Activated naive CD8-positive, alpha-beta T cell treated with anti-CD3 and anti-CD28 coated beads, Interleukin-2, amount 50 U/mL, for 16 hours (primary cell): Measurements from ENCODE around the gene GRM4.

Experiments used
- DNase-seq: peaks from one replicate; pipeline ENCODE4 v3.0.0-alpha.2; 2020; ENCODE audit warnings: low read depth, low spot score

The GRM4 gene

DNA sequence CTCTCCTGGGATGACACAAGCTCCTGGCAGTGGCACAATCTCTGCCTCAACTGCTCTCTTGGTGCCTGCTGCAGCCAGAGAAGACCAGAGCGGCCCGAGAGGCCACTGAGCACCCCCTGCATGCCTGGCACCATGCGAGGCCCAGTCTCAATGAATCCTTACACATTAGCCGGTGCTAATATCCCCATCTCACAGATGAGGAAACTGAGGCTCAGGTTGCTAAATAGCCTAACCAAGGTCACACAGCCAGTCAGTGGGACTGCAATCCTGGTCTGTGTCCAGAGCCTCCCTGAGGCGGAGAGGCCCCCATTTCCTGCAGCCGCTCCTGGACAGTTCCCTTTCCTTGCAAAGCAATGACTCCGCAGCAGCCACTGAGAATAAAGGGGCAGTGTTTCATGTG is 81.2 kb downstream of the GRM4 start:
- DNase-seq, result no peak

DNA sequence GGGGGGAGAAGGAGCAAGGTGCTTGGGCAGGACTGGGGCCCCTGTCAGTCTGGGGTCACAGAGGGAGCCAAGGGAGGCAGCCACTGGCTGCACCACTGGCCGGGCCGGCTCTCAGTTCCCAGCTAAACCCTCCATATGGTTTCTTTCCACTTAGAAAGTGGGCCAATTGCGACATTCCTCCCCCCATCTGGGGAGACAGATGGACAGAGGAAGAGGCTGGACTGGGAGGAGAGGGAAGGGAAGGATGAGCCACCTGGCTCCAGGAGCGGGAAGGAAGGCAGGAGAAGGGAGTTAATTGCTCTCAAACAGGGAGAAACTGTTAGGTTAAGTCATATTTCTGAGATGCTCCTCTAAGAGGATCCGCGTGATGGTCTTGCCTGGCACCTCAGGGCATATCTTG is 82.2 kb downstream of the GRM4 start:
- DNase-seq, result no peak

- no peak for DNase-seq
Observed at GRCh38 chr6:34062815-34063214, 83.1 kb downstream of the GRM4 start.

DNA sequence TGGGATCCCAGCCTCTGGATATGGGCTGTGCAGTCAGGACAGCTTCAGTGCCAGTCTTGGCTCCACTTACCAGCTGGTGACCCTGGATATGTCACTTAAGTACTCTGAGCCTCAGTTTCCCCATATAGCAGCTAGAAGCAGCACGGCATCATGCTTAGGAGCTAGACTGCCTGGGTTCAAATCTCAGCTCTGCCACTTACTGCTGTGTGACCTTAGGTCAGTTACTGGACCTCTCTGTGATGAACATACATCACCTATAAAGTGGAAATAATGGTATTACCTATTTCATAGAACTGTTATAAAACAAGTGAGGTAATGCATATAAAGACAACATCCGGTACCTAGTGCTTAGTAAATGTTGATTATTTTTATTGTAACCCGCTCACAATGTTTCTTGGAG is 83.7 kb downstream of the GRM4 start:
- no peak for DNase-seq

DNA sequence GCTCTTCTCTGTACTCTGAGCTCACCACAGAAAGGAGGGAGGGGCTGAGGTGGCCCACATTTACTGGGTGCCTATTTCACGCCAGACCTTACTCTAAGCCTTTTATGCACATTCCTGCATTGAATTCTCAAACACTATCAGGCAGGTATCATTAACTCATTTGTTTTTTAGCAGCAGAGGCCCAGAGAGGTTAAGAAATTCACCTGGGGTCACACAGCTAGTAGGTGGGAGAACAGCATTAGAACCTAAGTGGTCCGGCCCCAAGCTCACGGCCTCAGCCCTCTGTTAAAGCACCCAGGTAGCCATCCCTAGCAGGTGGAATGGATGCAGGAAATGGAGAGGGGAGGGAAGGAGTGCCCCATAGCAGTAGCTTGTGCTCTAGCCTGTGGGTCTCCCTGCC is 84.5 kb downstream of the GRM4 start:
- no peak for DNase-seq

GRCh38 chr6:34059914-34060313 is 86.0 kb downstream of the GRM4 start:
- no peak for DNase-seq

GRCh38 chr6:34059136-34059731 is 86.7 kb downstream of the GRM4 start:
- no peak for DNase-seq

DNA sequence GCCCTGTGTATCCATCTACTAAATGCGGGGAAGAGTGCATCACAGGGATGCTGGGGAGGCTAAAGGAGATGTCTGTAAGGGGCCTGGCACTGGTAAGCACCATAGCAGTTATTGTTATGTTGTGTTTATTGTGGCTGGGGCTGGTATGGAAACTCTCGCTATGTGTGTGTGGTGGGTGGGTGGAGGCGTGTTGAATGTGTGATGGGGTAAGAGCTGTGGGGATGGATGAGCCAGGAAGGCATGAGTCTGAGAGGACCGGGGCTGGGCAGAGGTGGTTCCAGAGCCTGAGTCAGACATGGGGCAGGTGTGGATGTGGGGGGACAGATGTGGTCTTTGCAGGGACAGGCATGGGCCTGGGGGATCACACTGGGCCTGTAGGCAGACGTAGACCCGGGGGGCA is 88.1 kb downstream of the GRM4 start:
- no peak for DNase-seq

DNA sequence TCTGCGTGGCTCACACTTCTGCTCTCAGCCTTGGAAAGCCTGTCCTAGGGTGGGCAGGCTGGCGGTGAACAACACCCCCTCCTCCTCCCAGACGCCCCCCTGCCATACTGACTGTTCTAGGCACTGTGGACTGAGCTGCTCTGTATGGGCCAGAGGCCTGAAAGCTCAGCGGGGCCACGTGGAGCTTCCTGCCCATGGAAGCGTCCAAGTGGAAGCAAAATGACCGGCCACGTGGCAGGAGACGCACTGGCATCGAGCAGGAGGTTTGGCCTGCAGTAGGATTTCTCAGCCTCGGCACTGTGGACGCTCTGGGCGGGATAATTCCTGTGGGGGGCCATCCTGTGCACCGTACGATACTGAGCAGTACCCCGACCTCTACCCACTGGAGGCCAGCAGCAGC is 88.7 kb downstream of the GRM4 start:
- no peak for DNase-seq

DNA sequence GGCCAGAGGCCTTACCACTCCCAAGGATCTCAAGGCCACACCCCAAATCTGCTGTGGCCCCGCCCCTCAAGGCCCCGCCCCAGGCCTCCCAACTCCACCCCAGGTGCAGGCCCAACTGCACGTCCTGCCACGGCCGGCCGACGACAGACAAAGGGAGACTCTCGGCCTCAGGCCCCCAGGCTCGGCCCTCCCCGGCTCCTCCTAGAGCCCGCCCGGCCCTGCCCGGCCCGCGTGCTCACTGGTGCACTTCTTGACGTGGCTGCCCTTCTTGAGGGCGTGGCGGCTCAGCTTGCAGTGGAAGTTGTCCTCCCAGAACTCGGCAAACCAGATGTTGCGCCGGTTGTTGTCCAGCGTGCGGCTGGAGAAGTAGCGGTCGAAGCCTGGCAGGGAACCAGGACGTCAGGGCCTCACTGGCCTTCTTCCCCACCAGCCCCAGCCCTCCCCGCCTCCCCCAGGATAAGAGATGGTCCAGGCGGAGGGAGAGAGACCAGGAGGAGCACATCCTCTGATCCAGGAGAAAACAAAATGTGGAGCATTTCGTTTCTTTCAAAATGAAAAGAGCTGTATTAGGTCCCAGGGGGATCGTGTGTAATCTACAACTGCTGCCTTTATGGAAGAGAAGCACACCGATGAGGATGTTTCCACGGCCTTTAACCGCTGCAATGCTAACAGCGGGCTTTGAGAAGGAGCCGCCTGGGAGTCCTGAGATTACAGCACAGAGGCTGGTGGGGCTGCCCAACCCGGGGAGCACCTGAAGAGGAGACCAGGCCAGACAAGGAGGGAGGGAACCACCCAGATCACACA is 89.4 kb downstream of the GRM4 start:
- no peak for DNase-seq

- DNase-seq, result peak; percentile 19
Observed at GRCh38 chr6:34055223-34055933, 90.5 kb downstream of the GRM4 start.

GRCh38 chr6:34053721-34054120 is 92.2 kb downstream of the GRM4 start:
- no peak for DNase-seq

- DNase-seq, result no peak
Observed at GRCh38 chr6:34052918-34053608, 92.8 kb downstream of the GRM4 start.

- no peak for DNase-seq
Observed at GRCh38 chr6:34052071-34052825, 93.6 kb downstream of the GRM4 start.

DNA sequence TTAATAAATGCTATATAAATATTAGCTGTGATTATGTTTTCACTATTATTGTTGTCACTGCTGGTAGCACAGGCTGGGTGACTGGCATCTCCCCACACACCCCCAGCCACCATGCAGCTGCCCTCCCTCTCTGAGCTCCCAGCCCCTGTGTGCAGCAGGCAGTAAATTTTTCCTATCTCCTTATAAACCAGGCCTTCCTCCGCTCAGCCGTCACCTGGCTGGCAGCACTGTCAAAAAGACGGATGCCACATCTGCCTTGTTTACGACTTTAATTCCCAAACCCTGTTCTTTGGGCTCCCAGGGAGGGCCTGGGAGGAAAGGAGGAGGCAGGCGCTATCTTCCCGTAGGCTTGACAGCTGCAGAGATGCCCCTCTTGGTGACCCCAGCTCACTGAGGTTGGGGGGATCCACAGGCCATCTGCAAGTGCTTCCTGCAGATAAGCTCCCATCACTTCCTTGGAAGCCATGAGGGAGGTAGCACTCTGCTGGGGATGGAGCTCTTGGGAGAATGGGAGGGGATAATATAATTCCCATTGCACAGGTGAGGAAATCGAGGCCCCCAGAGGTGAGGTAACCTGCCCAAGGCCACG is 94.5 kb downstream of the GRM4 start:
- no peak for DNase-seq

GRCh38 chr6:34050691-34051090 is 95.2 kb downstream of the GRM4 start:
- no peak for DNase-seq

GRCh38 chr6:34049395-34050342 is 96.2 kb downstream of the GRM4 start:
- DNase-seq, result no peak

- no peak for DNase-seq
Observed at GRCh38 chr6:34047913-34048867, 97.7 kb downstream of the GRM4 start.

DNA sequence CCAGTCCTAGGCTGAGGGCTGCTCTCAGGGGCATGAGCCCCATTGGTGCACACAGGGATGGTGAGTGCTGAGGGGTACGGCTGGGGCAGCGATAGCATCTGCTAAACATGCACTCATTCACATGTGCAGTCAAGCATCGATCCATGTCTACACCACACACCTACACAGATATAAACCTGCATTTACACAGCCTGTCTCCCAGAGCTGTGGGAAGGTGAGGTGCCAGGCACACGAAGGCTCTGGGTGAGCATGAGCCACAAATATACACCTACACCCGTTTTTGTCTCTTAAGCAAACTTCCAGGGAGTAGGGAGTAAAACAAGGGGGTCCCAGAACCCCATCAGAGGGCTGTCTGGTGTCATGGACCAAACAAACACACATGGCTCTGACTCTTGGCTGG is 99.3 kb downstream of the GRM4 start:
- DNase-seq, result no peak
